ENCODE measurements around the gene HPCAL1. TPM values are rescaled to one million over a fixed set of nuclear protein-coding genes. Genes with fewer than 3 reads are reported as not detected.
A peak's percentile ranks its signal among the peaks of the same experiment; 100 is the strongest.

HPCAL1 gene
- total RNA-seq, result 20.6 and 24.1 TPM in 2 replicates

DNA sequence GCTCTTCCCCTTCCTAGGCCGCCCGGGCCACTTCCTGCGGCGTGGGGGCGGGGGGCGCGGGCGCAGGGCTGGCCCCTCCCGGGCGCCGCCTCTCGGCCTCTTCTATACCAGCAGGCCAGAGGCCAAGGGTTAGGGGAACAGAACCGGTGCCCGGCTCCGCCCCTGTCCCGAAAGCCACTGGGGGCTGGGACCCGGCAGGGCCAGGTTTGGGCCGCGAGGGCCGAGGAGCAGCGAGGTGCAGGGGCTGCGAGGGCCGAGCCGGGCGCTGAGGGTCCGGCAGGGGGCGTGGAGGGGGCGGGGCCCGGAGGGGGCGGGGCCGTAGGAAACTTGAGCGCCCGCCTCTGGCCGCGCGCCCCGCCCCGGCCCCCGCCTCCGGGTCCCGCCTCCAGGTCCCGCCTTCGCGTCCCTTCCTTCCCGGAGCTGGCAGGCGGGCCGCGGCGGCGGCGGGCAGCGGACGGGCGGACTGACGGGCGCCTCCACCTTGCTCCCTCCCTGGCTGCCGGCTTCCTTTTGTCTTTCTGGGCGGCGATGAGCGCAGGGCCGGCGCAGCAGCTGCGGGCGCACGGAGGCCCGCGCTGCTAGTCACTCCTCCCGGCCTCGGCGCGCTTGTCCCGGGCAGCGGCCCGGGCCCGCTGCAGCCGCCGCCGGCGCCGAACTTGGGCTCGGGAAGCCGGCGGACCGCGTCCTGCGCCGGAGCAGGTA lies at the start of gene HPCAL1:
Gene HPCAL1, plus strand, starts transcription at position 426 of the 702 bp plus-strand sequence. CDS start 116,854 bp downstream, outside the sequence.

DNA sequence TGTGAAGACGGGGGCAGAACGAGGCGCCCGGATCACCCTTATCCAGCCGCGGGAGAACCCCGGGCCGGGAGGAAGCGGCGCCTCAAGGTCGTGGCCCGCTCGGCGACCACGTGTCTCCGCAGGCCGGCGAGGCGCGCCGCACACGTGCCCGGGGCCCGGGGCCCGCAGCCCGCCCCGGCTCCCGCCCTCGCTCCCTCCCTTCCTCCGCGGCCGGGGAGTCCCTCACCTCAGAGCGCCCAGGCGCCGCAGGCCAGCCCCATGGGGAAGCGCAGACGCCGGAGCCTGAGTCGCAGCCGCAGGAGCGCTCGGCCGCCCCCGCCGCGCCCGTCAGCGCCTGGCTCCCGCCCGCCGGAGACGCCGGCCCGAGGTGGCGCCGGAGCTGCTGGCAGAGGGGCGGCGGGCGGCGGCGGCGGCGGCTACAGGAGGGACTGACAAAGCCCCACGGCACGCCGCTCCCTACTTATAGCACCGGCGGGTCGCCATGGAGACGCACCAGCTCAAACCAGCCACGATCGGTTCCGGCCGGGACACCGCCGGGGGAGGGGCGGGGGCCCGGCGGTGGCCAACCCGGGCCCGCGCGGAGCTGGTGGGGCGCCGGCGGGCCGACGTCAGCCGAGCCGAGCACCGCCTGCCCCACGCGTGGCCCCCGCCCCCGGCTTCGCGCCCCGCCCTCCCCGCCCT lies 145.3 kb downstream of the HPCAL1 start, which contains the start of gene ODC1:
Gene ODC1, minus strand, starts transcription at position 433 of the 681 bp plus-strand sequence. CDS start 3,295 bp downstream, outside the sequence.

Small RNA genes within 50 kb of the gene (small RNA-seq; reads per million reads assigned to genes)
- gene RF00432, result not detected
- gene RN7SL66P, result not detected
- gene SNORA80B, result 27.0 reads per million, percentile 96 among the genes with 10 or more reads in this experiment

Other genes with a start within 250 kb of the HPCAL1 start
- 5.0 and 8.3 TPM in 2 replicates for gene CYS1, start 222.5 kb upstream of the HPCAL1 start, total RNA-seq
- gene RRM2, start 180.2 kb upstream of the HPCAL1 start, total RNA-seq, result 20.0 and 32.1 TPM in 2 replicates
- 160 and 164 TPM in 2 replicates for gene ODC1, start 145.4 kb downstream of the HPCAL1 start, total RNA-seq